Stomach (tissue), 4 donors: ENCODE measurements around the gene RIC1.

ENCODE experiments used
- EP300 ChIP-seq: sonication (generic); formaldehyde crosslinking; IDR thresholded peaks from one replicate; pipeline ENCODE4 v1.6.1; 2017; ENCODE audit warnings: antibody characterized with exemption
- POLR2A ChIP-seq, 4 donors: fragments of 450-650 bp; IDR thresholded peaks; one replicate each; pipeline ENCODE4 v1.6.1; 2016; ENCODE audit warnings: antibody characterized with exemption in 4 of 4, control low read depth in 2 of 4, mild to moderate bottlenecking in 1 of 4, moderate library complexity in 1 of 4
- POLR2AphosphoS5 ChIP-seq, 3 donors: sonication (generic); formaldehyde crosslinking; IDR thresholded peaks; one replicate each; pipeline ENCODE4 v1.6.1; 2016; ENCODE audit warnings: antibody characterized with exemption in 3 of 3
- TF ChIP-seq, protein P1 (sequence below), 7 experiments: fragments of 450-650 bp in 4 of 7; fragments of 200-600 bp in 3 of 7; sonication (generic) in 3 of 7; IDR thresholded peaks; one replicate each; pipeline ENCODE4 v1.5.1; 2016 to 2019; ENCODE audit warnings: antibody characterized with exemption in 7 of 7, control low read depth in 2 of 7, mild to moderate bottlenecking in 1 of 7

DNA sequence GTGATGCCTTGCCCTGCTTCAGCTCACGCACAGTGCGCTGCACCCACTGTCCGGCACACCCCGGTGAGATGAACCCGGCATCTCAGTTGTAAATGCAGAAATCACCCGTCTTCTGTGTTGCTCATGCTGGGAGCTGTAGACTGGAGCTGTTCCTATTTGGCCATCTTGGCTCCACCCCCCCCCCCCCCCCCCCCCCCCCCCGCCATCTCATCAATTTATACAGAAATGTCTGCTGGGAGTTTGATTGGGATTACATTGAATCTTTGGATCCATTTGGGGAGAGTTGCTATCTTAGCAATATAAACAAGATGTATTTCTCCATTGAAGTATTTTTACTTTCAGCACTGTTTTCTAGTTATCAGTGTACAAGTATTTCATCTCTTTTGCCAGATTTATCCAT is 55.2 kb downstream of the RIC1 start:
- no peak for TF ChIP-seq POLR2A (IDR thresholded peaks at IDR 0.05)
- TF ChIP-seq, protein P1, sequence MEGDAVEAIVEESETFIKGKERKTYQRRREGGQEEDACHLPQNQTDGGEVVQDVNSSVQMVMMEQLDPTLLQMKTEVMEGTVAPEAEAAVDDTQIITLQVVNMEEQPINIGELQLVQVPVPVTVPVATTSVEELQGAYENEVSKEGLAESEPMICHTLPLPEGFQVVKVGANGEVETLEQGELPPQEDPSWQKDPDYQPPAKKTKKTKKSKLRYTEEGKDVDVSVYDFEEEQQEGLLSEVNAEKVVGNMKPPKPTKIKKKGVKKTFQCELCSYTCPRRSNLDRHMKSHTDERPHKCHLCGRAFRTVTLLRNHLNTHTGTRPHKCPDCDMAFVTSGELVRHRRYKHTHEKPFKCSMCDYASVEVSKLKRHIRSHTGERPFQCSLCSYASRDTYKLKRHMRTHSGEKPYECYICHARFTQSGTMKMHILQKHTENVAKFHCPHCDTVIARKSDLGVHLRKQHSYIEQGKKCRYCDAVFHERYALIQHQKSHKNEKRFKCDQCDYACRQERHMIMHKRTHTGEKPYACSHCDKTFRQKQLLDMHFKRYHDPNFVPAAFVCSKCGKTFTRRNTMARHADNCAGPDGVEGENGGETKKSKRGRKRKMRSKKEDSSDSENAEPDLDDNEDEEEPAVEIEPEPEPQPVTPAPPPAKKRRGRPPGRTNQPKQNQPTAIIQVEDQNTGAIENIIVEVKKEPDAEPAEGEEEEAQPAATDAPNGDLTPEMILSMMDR (IDR thresholded peaks at IDR 0.05), result no peak
- no peak for TF ChIP-seq EP300
- no peak for TF ChIP-seq POLR2AphosphoS5 (IDR thresholded peaks at IDR 0.05)
